ENCODE results near the gene PODXL2. TPM values are rescaled to one million over a fixed set of nuclear protein-coding genes. Genes with fewer than 3 reads are reported as not detected.

Gene PODXL2
- total and polyA plus RNA-seq, 2 experiments from 2014 or later, result 18.4 to 57.6 TPM

- Histone ChIP-seq H3K4me1 (ENCODE audit: insufficient read depth) (peaks cover 9% of the 10 kb centered on the region; the same call in 1 of the 2 replicates), H3K27me3 (ENCODE audit: insufficient read depth) (no peaks in the 10 kb centered on the region), H3K4me2 (peak overlapping the region; percentile 26; the same call in 1 of the 2 replicates), H3K27ac (ENCODE audit: low read depth) (peak overlapping the region; percentile 81; the same call in 1 of the 2 replicates), H3K36me3 (ENCODE audit: insufficient read depth) (no peaks in the 10 kb centered on the region), H3K79me2 (replicated peaks; ENCODE audit: insufficient read depth) (no peaks in the 10 kb centered on the region), H3K9me2 (ENCODE audit: insufficient read depth) (no peaks in the 10 kb centered on the region), H3F3A (replicated peaks; ENCODE audit: low read depth) (no peaks in the 10 kb centered on the region), H2AFZ (no peak overlapping the region), H4K20me1 (replicated peaks; ENCODE audit: insufficient read depth) (no peaks in the 10 kb centered on the region), H3K4me3 (no peak overlapping the region)
- ATAC-seq, result peak; percentile 40; the same call in 1 of the 3 replicates
- DNase-seq (ENCODE audit: low spot score), result no peak
- Mint-ChIP-seq H3K27me3 (ENCODE audit: insufficient read depth, low read depth, poor library complexity) (peaks cover 8% of the 10 kb centered on the region), H3K36me3 (ENCODE audit: low read depth) (peaks cover 10% of the 10 kb centered on the region), H3K4me3 (no peak overlapping the region; the same call in 2 of the 3 replicates), H3K4me1 (peaks cover 21% of the 10 kb centered on the region), H3K27ac (peak overlapping the region; percentile 4), H3K9me3 (no peaks in the 10 kb centered on the region)
- no peak for TF ChIP-seq STAT1 (IDR thresholded peaks at IDR 0.05; ENCODE audit: unreplicated experiment)
Observed at GRCh38 chr3:127644641-127645370, 15.8 kb downstream of the PODXL2 start.

GRCh38 chr3:127645371-127646015 lies 16.5 kb downstream of the PODXL2 start:
- Histone ChIP-seq H4K20me1 (replicated peaks; ENCODE audit: insufficient read depth) (no peaks in the 10 kb centered on the region), H3K36me3 (ENCODE audit: insufficient read depth) (no peaks in the 10 kb centered on the region), H3K79me2 (replicated peaks; ENCODE audit: insufficient read depth) (no peaks in the 10 kb centered on the region), H3K27me3 (ENCODE audit: insufficient read depth) (no peaks in the 10 kb centered on the region), H3F3A (replicated peaks; ENCODE audit: low read depth) (no peaks in the 10 kb centered on the region), H3K4me1 (ENCODE audit: insufficient read depth) (peaks cover 9% of the 10 kb centered on the region; the same call in 1 of the 2 replicates), H3K27ac (ENCODE audit: low read depth) (no peak overlapping the region), H3K4me3 (no peak overlapping the region), H3K4me2 (no peak overlapping the region), H2AFZ (no peak overlapping the region), H3K9me2 (ENCODE audit: insufficient read depth) (no peaks in the 10 kb centered on the region)
- no peak for DNase-seq (ENCODE audit: low spot score)
- H3K27me3 Mint-ChIP-seq (ENCODE audit: insufficient read depth, low read depth, poor library complexity), result peaks cover 8% of the 10 kb centered on the region
- peaks cover 10% of the 10 kb centered on the region for H3K36me3 Mint-ChIP-seq (ENCODE audit: low read depth)
- no peak for TF ChIP-seq EZH2 (IDR thresholded peaks at IDR 0.05; ENCODE audit: low read depth, unreplicated experiment)
- TF ChIP-seq ZNF114 (CRISPR knock-in tag; IDR thresholded peaks at IDR 0.05), result no peak
- no peak for TF ChIP-seq POLR2AphosphoS5 (IDR thresholded peaks at IDR 0.05; ENCODE audit: low read depth)
- no peak for TF ChIP-seq JUNB (IDR thresholded peaks at IDR 0.05; ENCODE audit: unreplicated experiment)
- no peak for TF ChIP-seq EZH2phosphoT487 (IDR thresholded peaks at IDR 0.05; ENCODE audit: unreplicated experiment)
- no peak for TF ChIP-seq CREB1 (CRISPR knock-in tag; IDR thresholded peaks at IDR 0.05; ENCODE audit: low read depth)
- TF ChIP-seq REST (IDR thresholded peaks at IDR 0.05; ENCODE audit: unreplicated experiment), result no peak
- TF ChIP-seq NANOG (IDR thresholded peaks at IDR 0.05; ENCODE audit: borderline replicate concordance), result no peak
- no peak for TF ChIP-seq ETS1 (IDR thresholded peaks at IDR 0.05)
- TF ChIP-seq STAT1 (IDR thresholded peaks at IDR 0.05; ENCODE audit: unreplicated experiment), result no peak
- ATAC-seq, result no peak
- no peak overlapping the region for H3K4me3 Mint-ChIP-seq
- no peak overlapping the region for H3K27ac Mint-ChIP-seq
- H3K4me1 Mint-ChIP-seq, result peaks cover 21% of the 10 kb centered on the region
- no peaks in the 10 kb centered on the region for H3K9me3 Mint-ChIP-seq
